GM21390 (cell line): ENCODE results near the gene CREBBP.

Experiments used
- ATAC-seq: cut with Tn5 transposase; IDR thresholded peaks from one replicate; pipeline ENCODE4 v1.9.1; 2021; ENCODE audit not compliant: unreplicated experiment

CREBBP gene

DNA sequence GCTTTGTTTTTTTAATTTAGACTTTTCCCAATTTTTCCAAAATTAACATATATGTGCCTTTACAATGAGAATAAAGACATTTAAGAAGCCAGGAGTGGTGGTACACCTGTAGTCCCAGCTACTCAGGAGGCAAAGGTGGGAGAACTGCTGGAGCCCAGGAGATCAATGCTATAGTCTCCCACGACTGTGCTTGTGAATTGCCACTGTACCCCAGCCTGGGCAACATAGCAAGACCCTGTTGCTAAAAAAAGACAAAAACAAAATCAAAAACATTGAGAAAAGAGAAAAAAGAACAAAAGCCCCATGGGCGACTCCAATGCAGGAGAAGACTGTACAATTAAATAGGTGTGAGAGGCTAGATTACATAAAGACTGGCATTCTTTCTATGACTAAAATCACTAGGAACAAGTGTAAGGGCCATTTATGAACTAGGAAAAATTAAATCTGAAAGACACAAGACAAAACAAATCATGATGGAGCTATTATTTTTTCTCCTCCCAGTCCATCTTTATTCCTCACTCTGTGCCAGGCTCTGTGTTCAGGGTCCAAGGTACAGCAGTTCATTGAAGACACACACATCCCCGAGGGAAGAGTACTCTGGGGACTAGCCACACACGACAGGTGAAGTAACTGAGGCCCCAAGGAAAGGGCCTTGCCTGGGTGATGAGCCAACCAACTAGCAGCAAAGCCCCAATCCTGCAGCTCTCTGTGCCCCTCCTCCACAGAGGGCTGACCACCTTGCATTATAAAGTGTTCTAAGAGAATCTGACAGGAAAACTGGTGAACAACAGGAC is 79.8 kb downstream of the CREBBP start:
- ATAC-seq, result no peak

DNA sequence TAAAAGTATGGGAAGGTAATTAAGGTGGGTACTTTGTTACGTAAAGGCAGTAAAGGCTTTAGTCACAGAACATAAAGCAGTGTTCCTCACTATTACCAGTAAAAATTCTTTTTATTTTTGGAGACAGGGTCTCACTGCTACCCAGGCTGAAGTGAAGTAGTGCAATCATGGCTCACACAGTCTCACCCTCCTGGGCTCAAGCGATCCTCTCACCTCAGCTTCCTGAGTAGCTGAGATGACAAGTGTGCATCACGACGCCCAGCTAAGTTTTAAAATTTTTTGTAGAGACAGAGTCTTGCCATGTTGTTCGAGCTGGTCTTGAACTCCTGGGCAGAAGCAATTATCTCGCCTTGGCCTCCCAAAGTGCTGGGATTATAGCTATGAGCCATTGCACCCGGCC is 80.5 kb downstream of the CREBBP start:
- no peak for ATAC-seq

DNA sequence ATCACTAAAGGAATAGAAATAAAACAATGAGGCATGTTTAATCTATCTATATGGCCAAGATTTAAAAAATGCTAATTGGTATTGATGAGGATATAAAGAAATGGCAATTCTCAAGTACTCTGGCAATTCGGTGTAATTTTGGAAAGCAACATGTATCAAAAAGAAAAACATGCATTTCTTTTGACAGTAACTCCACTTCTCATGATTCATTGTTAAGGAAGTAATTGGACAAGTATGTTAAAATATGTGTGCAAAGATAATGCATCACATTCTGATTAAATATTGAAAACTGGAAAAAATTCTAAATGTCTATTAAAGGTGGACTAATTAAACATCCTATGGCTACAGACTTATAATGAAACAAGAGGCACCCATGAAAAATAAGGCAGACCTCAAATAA is 81.2 kb downstream of the CREBBP start:
- ATAC-seq, result no peak

DNA sequence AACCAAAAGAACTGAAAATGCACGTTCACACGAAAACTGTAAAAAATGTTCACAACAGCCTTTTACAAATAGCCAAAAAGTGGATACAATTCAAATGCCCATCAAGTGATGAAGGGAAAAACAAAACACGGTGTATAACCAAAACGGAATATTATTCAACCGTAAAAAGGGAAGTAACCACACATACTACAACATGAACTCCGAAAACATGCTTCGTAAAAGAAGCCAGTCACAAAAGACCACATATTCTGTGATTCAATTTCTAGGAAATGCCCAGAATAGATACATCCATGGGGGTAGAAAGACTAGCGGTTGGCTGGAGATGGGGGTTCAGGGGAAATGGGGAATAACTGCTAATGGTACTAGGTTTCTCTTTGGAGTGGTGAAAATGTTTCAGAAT is 81.7 kb downstream of the CREBBP start:
- no peak for ATAC-seq

DNA sequence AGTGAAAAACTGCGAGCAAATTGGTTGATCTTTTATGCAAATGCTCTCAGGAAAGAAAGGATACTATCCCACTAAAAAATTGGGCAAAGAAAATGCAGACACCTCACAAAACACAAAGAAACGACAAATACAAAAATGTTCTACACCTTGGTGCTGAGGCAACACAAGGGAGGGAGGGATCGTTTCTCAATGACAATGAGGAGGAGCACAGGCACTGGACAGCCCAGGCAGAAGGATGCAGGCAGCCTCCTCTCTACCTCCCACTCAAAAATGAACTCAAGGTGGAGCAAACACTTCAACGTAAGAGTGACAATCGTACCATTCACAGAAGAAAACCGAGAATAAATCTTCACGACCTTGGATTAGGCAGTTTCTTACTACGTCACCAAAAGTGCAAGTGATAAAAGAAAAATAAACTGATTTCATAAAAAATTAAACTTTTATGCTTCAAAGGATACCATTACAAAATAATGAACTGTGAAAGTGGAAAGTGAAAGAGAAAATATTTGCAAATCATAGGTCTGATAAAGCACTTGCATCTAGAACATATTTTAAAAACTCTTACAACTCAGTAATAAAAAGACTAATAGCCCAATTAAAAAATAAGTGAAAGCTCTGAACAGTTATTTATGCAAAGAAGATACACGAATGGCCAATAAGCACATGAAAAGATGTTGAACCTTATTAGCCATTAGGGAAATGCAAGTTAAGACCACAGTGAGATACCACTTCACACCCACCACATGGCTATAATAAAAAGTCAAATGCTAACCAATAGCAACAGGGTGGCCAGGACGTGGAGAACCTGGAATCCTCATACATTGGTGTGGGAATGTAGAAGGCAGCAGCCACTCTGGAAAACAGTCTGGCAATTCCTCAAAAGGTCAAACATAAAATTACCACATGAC is 82.4 kb downstream of the CREBBP start:
- ATAC-seq, result peak; percentile 46

DNA sequence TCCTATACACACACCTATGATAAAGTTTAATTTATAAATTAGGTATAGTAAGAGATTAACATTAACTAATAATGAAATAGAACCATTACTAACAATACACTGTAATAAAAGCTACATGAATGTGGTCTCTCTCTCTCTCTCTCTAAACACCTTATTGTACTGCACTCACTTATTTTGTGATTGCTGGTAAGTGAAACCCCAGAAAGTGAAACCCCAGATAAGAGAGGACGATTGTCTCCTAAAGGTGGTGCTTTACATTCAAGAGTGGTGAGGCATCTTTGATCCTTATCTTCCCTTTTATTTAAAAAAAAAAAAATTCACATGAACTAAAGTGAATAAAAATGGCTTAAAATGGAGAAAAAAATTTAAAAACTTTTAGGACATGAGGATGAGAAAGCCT is 83.0 kb downstream of the CREBBP start:
- ATAC-seq, result peak; percentile 56

DNA sequence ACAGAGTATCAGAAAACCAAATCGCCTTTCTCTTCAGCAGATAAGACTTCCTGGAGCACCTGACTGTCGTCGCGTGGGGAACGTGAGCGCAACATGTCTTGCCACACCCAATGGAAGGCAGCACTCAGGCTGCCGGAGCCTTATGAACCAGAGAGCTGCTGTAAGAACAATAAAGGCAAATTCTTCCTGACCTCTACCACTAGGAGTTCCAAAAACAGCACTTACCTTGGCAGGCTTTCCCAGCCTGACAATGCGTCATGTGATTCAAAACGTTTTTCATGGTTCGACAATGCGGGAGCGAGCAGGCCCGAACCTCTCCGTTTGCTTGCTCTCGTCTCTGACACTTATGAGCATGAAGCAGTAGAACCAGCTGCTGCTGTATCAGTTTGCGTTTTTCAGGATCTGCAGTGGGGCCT is 87.3 kb downstream of the CREBBP start:
- no peak for ATAC-seq

DNA sequence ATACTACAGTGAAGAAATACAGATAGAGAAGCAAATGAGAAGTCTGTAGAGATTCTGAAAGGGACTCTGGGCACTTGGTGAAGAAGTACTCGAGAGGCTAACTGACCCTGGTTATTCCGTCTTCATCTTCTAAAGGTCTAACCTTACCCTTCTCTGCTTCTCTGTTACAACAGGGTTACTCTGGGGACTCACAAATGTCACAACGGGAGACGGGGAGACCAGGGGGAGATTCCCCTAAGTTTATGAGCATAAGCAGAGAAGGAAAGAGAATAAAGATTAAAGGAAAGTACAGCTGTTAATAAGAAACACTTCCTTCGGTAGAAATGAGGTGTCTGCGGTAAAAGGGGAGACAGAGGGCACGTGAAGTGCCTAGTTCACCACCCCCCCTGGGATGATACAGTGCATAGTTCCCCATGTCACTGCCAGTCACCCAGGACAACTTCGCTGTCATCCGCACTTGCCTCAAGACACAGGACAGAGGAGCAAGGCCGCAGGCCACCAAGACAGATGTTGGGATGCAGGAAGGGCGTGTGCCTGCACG is 88.0 kb downstream of the CREBBP start:
- ATAC-seq, result no peak

DNA sequence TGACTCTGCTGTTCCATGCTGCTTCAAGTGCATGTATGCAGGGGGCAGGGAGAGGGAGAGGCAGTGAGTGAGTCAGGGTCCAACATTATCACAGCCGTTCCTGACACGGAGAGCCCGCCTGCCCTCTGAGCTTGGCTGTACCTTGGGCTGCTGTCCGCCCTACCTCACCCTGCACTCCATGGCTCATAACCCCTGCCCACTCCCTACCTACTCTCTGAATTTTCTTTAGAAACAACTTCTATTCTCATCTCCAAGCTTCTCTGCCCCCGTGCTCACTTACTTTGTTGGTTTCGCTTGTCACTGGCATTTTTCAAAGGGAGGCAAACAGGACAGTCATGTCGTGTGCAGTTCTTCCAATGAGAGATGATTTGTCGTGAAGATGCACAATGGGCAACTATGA is 88.8 kb downstream of the CREBBP start:
- no peak for ATAC-seq

DNA sequence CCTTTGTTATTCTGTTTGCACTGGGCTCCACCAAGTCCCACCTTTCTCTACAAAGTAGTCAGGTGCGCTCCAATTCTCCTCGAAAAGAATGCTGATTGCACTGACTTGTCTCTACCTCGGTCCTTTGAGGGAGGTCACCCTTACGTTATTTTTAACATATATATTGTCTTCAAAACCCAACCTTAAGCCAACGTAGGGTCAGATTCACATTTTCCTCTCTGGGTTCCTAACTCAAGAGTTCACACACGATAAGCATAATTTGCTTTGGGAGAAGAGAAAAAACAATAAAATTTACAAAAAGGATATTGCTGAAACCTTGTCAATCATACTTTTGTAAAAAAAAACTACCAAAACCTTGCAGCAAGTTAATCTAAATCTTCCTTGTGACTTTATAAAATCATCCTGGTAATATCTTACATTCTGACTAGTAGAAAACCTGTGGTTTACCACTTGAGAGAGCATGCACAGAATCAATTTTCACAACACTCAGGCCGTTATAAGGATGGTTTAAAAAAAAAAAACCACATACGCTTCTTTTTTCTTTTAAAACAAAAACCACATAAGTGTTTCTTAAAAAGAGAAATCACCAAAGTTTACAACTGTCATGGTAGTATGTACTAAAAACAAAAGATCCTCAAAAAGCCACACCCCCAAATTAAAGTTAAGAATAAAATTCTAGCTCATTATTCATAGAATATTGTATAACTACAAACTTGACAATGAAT is 91.0 kb downstream of the CREBBP start:
- peak; percentile 48 for ATAC-seq

DNA sequence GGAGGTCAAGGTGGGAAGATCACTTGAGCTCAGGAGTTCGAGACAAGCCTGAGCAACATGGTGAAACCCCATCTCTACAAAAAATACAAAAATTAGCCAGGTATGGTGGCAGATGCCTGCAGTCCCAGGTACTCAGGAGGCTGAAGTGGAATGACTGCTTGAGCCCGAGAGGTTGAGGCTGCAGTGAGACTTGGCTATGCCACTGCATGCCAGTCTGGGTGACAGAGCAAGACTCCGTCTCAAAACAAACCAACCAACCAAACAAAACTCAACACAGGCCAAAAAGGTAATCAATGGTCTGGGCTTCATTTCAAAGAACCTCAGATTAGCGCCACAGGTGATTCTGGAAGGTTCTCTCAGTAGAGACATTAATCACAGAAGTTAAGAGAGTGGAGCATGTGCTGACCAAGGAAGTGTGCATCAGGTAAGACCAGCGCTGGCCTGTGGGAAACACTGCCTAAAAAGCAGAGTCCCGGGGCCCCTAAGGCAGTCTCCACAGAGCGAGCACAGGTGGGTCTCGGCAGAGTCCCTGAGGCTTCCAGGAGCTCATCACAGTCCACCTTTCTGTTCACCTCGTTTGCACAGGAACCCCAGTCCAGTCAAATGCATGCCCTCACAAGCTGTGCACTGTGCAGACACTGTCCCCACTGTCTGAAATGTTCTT is 91.7 kb downstream of the CREBBP start:
- no peak for ATAC-seq

DNA sequence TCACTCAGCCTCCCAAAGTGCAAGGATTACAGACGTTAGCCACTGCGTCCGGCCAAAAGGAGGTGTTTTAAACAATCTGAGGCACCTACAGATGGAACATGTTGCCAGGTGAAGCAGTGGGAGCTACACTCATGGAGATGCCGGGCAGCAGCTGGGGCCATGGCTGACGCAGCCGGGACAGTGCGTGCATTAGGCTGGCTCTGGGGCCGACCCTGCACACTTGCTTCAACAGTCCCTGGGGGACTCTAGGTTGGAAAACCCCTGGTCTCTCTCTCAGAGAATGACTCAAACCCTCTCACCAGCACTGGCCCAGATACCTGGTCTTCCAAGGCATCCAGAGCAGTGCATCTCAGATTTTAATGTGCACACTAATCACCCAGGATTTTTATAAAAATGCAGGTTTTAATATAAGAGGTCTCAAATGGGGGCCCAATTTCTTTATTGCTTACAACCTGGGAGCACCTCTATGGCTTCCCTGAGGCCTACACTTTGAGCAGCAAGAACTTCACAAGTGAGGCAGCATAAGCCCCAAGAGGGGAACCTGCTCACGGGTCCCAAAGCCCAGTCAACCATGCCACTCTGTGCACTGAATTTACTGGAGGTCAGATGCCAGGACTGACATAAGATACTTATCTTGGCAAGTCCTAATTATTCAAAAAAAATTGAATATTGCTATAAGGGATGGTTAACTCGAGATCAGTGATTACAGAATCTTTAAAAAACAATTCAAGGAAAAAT is 92.4 kb downstream of the CREBBP start:
- ATAC-seq, result peak; percentile 52

DNA sequence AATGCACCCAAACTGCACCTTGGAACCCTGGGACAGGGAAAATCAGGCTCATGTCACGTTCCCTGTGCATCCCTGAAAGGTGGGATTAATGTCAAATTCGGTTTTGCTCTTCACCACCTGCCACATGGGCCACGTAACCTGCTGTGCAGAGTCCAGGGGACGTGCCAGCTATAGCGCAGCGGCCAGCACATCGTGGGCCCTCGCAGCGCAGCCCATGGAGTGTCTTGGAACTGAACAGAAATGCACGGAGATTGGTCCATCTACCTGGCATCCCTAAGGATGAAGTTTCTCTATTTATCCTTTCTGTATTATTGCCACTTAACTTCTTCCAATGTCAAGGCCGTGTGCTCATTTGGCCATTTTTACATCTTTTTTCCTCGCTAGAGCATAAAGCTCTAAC is 95.1 kb downstream of the CREBBP start:
- no peak for ATAC-seq

DNA sequence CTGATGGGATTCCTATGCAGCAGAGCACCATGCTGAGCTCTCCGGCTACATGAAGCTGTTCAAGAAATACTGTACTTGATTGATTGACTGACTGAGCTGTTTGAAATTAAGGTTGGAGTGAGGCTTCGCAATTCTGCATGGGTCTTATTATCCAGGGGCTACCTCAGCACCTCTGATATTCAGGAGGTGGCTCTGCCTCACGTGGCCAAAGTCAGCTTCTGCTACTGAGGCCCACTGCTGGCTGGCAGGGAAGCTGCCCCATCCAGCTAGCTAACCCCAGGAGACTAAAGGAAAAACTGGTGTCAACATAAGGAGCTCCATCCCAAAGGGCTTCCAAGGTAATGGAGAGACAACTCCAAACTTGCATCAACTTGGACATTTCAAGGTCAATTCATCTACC is 97.0 kb downstream of the CREBBP start:
- no peak for ATAC-seq

DNA sequence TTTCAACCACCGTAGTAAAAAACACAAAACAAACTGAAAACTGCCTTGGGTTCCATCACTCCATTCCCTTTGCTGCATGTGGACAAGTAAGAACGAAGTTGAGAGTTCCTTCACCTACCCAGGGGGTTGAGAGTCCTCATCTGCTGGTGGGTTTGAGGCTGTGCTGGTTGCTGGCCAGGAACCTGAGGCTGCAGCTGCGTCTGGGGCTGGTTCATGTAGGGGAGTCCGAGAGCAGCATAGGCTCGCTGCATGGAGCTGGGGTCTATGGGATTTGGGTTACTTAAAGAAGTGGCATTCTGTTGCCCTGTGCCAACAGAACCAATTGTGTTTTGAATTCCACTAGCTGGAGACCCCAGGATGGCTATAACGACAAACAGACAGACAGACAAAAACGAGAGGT is 97.9 kb downstream of the CREBBP start:
- ATAC-seq, result no peak

DNA sequence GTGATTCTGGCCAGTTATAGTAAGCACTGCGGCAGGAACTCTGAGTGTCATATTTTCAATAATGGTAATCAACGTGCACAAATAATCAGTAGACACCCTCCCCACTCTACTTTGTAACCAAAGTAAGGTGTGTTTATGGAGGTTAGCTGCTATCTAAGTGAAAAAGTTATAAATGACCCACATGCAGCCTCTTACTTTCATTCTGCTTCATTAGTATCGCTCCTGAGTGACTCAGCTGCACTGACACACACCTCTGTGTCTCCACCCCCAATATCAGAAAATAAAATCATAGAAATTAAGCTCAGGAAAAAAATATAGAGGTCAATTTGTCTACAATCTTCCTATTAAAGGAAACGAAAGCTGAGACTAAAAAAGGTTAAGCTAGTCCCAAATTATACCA is 99.1 kb downstream of the CREBBP start:
- ATAC-seq, result no peak

DNA sequence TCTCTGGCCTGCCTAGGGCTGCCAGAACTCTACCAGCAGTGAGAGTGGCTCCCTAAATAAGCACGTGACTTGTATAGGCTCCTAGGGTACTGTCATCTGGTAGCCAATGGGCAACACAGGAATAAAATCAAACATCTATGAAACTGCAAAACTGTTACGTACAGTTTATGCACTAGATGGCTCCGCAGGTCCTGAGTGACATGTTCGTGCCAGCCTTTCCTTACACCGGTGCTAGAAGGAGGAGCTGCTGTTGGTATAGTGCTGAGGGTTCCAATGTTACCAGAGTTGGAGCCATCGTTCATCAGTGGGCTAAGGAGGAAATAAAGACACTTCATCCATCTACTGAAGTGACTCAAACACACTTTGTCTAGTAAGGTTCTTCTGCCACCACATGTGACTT is 99.9 kb downstream of the CREBBP start:
- no peak for ATAC-seq

DNA sequence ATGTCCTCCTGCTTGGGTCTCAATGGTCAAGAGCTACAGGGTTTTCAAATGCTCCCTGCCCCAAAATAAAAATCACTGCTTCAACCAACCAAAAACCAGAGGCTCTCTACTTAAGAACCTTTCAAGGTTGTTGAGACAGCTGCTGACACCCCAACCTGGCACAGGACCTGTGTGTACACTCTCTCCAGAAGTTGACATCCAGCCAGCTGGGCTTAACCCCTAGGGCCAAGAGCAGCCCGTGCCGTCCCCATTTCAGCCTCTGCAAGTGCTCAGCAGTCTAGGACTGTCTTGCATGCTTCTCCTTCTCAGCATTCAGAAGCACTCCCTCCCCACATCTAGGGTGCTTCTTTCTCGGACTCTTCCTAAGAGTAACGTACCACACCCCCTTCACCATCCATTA is 104.2 kb downstream of the CREBBP start:
- no peak for ATAC-seq

DNA sequence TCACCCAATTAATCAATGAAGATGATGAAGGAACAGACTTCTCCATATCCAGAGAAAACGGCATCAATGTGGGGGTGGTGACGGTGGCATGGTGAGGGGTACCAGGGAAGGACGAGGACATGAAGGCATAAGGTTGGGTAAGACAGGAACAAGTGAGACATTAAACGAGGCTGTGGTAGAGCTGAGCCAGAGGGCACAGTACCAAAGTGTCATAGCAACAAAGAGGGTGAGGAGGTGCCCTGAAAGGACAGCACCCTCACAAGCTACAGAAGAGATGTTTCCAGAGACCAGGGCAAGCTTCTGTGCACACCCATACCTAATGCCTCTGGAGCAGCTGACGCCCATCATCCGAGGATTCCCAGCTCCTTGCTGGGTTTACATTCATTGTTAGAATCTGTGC is 105.7 kb downstream of the CREBBP start:
- ATAC-seq, result no peak

DNA sequence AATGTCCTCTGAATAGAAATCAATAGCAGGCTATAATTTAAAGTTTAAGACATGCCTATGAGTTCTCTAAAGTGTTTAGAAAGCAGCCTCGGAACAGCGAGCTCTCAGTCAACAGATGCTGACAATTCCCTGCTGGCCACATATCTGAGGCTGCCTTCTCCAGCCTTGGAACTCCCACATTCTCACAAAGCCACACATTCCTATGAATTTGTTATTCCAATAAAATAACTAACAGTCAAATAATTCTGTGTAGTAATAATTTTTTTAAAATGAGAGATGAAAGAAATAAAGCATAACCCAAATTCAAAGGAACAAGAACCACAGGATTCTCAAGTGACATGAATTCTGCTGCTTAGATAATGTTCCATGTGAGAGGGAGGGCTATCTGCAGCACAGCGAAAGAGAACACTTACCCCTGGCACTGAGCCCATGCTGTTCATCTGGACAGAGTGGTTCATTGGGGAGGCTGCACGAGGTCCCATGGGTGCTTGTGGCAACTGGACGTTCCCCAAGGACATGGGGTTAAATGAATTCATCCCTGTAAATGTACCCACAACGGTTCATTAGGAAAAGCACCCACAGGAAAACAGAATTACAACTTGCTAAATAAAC is 106.3 kb downstream of the CREBBP start:
- no peak for ATAC-seq
